AG09319 (cell line): ENCODE results near the gene SLC39A11.

Source experiments
- DNase-seq: peaks from one replicate; pipeline ENCODE4 v3.0.0-alpha.2; 2010; ENCODE audit warnings: low read depth; ENCODE audit errors: extremely low read depth
- CTCF ChIP-seq: IDR thresholded peaks from 2 replicates; pipeline ENCODE4 v1.5.1; 2011; ENCODE audit warnings: low read depth, mild to moderate bottlenecking, inconsistent platforms, low read length, moderate library complexity

SLC39A11 gene

GRCh38 chr17:73017658-73018057 lies 74.8 kb downstream of the SLC39A11 start:
- no peak for TF ChIP-seq CTCF
- DNase-seq, result no peak

GRCh38 chr17:73015722-73016276 lies 76.7 kb downstream of the SLC39A11 start:
- no peak for DNase-seq
- TF ChIP-seq CTCF, result no peak

- no peak for DNase-seq
- no peak for TF ChIP-seq CTCF
Measured at GRCh38 chr17:73013816-73014663, 78.4 kb downstream of the SLC39A11 start.

GRCh38 chr17:73013301-73013700 lies 79.2 kb downstream of the SLC39A11 start:
- no peak for TF ChIP-seq CTCF
- no peak for DNase-seq

- no peak for DNase-seq
- TF ChIP-seq CTCF, result no peak
Measured at GRCh38 chr17:73011016-73011486, 81.4 kb downstream of the SLC39A11 start.

- no peak for TF ChIP-seq CTCF
- no peak for DNase-seq
Measured at GRCh38 chr17:73010414-73010813, 82.1 kb downstream of the SLC39A11 start.

GRCh38 chr17:73007407-73007806 lies 85.1 kb downstream of the SLC39A11 start:
- no peak for DNase-seq
- TF ChIP-seq CTCF, result no peak
